ENCODE data around the gene KLHL3.

Gene KLHL3

GRCh38 chr5:137705106-137705505 is 30.8 kb downstream of the KLHL3 start:
- DNase-seq, result no peak

- no peak for DNase-seq
These were observed 32.3 kb downstream of the KLHL3 start for GRCh38 chr5:137703565-137703964.

GRCh38 chr5:137700282-137700680 is 35.6 kb downstream of the KLHL3 start:
- no peak for DNase-seq

- DNase-seq, result no peak
These were observed 36.3 kb downstream of the KLHL3 start for GRCh38 chr5:137699336-137700281.

- no peak for DNase-seq
These were observed 39.4 kb downstream of the KLHL3 start for GRCh38 chr5:137696481-137696880.

GRCh38 chr5:137695651-137696428 is 40.0 kb downstream of the KLHL3 start:
- DNase-seq, result peak in 1 of 2 donors; percentile 36

- no peak for DNase-seq
These were observed 41.8 kb downstream of the KLHL3 start for GRCh38 chr5:137693951-137694721.

- DNase-seq, result no peak
These were observed 42.5 kb downstream of the KLHL3 start for GRCh38 chr5:137693307-137693950.

- no peak for DNase-seq
These were observed 46.6 kb downstream of the KLHL3 start for GRCh38 chr5:137689306-137689705.

GRCh38 chr5:137688210-137688840 is 47.6 kb downstream of the KLHL3 start:
- DNase-seq, result no peak

- no peak for DNase-seq
These were observed 51.1 kb downstream of the KLHL3 start for GRCh38 chr5:137684761-137685160.

GRCh38 chr5:137681191-137681590 is 54.7 kb downstream of the KLHL3 start:
- DNase-seq, result no peak

- no peak for DNase-seq
These were observed 56.0 kb downstream of the KLHL3 start for GRCh38 chr5:137679910-137680309.

- no peak for DNase-seq
These were observed 56.7 kb downstream of the KLHL3 start for GRCh38 chr5:137679195-137679594.

GRCh38 chr5:137672881-137673280 is 63.0 kb downstream of the KLHL3 start:
- DNase-seq, result no peak

GRCh38 chr5:137672001-137672400 is 63.9 kb downstream of the KLHL3 start:
- no peak for DNase-seq

- no peak for DNase-seq
These were observed 66.1 kb downstream of the KLHL3 start for GRCh38 chr5:137669811-137670210.

GRCh38 chr5:137668637-137669036 is 67.3 kb downstream of the KLHL3 start:
- no peak for DNase-seq

- DNase-seq, result no peak
These were observed 68.5 kb downstream of the KLHL3 start for GRCh38 chr5:137667341-137667740.

GRCh38 chr5:137666901-137667300 is 69.0 kb downstream of the KLHL3 start:
- no peak for DNase-seq

- DNase-seq, result no peak
These were observed 69.4 kb downstream of the KLHL3 start for GRCh38 chr5:137666461-137666850.
